Hippocampal formation (tissue), 2 donors: ENCODE measurements around the gene GSTT2.
A peak's percentile ranks its signal among the peaks of the same experiment; 100 is the strongest.
"Not testable (repeated sequence)": the region's sequence is repeated elsewhere in the genome, so short reads cannot be mapped to it uniquely, and the experiment has no call there.

Experiments used
- DNase-seq, 2 donors: peaks; one replicate each; lab custom pipeline; 2025; lab: John Stamatoyannopoulos, UW

Gene GSTT2

DNA sequence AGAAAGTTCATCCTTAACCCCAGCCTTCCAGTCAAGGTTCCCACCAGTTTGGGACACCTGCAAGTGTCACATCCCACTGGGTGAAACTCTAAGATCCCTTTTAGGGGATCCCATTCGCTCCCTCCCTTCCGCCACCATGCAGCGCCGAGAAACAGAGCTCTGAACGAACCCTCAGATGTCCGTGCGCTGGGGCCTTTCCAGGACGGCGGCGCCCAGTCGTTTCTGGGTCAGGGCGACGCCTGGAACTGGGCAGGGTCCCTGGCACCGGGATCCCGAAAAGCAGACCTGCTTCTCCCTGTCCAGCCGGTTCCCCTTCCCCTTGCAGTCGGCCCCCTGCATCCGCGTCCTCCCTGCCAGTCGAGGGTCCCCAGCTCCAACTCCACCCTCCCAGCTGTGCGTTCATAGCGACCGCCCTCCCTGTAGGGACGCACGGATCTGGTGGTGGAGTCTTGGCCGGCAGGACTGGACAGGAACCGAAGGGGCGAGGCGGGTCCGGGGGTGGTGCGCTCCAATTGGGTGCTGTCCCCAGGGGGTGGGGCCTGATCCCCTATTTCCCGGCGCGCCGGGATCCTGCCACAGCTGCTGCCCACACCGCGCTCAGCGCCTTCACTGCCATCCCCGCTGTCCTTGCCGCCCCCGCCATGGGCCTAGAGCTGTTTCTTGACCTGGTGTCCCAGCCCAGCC, at the start of gene GSTT2:
Gene GSTT2 (plus strand): TSS at position 578 of the 684 bp plus-strand sequence.
- not testable (repeated sequence) for DNase-seq

- DNase-seq: no peak
These were observed 41.5 kb upstream of the GSTT2 start for GRCh38 chr22:23938328-23939016.

- no peak for DNase-seq
These were observed 40.9 kb upstream of the GSTT2 start for GRCh38 chr22:23939017-23939357.

GRCh38 chr22:23940166-23940565, 39.8 kb upstream of the GSTT2 start:
- not testable (repeated sequence) for DNase-seq

GRCh38 chr22:23947391-23947790, 32.5 kb upstream of the GSTT2 start:
- DNase-seq: not testable (repeated sequence)

- not testable (repeated sequence) for DNase-seq
These were observed 30.2 kb upstream of the GSTT2 start for GRCh38 chr22:23949764-23950163.

- DNase-seq: not testable (repeated sequence)
These were observed 28.6 kb upstream of the GSTT2 start for GRCh38 chr22:23951383-23951782.

GRCh38 chr22:23952794-23953405, 27.0 kb upstream of the GSTT2 start:
- not testable (repeated sequence) for DNase-seq

DNA sequence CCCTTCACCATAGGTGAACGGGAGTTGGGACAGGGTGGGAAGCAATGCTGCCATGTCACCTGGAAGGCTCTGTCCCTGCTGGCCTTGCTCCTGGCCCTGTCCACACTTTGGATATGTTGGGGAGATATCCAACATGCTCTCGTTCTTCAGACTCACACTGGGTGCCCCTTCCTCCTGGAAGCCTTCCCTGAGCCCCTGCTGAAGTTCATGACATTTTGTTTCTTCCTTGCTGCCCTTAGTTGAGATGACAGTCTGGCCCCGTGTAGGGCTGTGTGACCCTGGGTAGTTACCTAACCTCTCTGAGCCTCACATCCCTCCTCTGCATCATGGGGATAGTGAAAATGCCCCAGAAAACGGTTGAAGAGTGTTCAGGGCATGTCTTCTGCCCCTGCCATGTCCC, 26.4 kb upstream of the GSTT2 start:
- not testable (repeated sequence) for DNase-seq

GRCh38 chr22:23954193-23954990, 25.5 kb upstream of the GSTT2 start:
- DNase-seq: not testable (repeated sequence)

GRCh38 chr22:23954991-23955305, 25.0 kb upstream of the GSTT2 start:
- not testable (repeated sequence) for DNase-seq

DNA sequence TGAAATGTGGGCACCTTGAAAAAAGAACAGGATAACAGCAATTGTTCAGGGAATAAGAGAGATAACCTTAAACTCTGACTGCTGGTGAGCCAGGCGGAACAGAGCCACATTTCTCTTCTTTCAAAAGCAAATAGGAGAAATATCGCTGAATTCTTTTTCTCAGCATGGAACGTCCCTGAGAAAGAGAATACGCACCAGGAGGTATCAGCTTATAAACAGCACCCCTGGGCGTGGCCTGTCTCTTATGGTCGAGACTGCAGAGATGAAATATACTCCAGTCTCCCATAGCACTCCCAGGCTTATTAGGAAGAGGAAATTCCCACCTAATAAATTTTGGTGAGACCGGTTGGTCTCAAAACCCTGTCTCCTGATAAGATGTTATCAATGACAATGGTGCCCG, 24.0 kb upstream of the GSTT2 start:
- not testable (repeated sequence) for DNase-seq

- DNase-seq: peak; percentile 56 to 73
These were observed 23.5 kb upstream of the GSTT2 start for GRCh38 chr22:23956301-23956900.

DNA sequence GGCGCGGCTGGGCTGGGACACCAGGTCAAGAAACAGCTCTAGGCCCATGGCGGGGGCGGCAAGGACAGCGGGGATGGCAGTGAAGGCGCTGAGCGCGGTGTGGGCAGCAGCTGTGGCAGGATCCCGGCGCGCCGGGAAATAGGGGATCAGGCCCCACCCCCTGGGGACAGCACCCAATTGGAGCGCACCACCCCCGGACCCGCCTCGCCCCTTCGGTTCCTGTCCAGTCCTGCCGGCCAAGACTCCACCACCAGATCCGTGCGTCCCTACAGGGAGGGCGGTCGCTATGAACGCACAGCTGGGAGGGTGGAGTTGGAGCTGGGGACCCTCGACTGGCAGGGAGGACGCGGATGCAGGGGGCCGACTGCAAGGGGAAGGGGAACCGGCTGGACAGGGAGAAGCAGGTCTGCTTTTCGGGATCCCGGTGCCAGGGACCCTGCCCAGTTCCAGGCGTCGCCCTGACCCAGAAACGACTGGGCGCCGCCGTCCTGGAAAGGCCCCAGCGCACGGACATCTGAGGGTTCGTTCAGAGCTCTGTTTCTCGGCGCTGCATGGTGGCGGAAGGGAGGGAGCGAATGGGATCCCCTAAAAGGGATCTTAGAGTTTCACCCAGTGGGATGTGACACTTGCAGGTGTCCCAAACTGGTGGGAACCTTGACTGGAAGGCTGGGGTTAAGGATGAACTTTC, 18.7 kb upstream of the GSTT2 start, which contains the start of gene GSTT2B:
Gene GSTT2B (minus strand): TSS at position 112 of the 688 bp plus-strand sequence. CDS start 64 bp downstream, at position 48.
- not testable (repeated sequence) for DNase-seq

DNA sequence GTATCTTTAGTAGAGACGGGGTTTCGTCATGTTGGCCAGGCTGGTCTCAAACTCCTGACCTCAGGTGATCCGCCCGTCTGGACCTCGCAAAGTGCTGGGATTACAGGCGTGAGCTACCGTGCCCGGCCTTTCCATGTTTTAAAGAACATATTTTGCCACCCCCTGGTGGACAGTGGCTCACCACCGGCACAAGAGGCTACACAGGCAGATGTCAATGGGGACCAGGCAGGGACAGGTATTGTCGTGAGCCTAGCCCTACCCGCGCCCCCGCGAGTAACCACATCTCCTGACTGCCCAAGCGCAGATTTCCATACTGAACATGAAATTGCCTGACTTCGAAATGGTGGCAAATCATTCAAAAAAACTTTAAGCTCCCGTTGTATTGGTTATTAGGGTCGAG, 13.8 kb upstream of the GSTT2 start:
- DNase-seq: not testable (repeated sequence)

GRCh38 chr22:23966568-23966967, 13.4 kb upstream of the GSTT2 start, which contains the start of gene DDTL:
Gene DDTL, plus strand, starts transcription at chr22:23966888. Its CDS starts 27 bp downstream, at chr22:23966915.
- not testable (repeated sequence) for DNase-seq

- no peak for DNase-seq
These were observed 10.9 kb upstream of the GSTT2 start for GRCh38 chr22:23969071-23969470.

DNA sequence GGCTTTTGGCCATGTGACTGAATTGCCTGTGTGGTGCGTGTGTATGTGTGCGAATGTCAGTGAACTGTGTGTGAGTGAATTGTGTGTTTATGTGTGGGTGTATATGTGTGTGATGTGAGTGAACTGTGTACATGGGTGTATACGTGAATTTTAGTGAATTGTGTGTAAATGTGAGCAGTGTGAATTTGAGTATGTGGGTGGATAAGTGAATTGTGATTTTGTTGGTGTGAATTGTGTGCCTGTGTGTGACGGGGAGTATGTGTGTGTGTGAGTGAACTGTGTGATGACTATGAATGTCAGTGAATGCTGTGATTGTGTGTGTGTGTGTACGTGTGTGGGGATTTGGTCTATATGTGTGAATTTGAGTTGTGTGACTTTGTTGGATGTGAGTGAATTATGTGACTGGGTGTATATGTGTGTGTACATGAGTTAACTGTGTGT, 9.7 kb upstream of the GSTT2 start:
- no peak for DNase-seq

GRCh38 chr22:23970816-23971486, 9.0 kb upstream of the GSTT2 start:
- no peak for DNase-seq

DNA sequence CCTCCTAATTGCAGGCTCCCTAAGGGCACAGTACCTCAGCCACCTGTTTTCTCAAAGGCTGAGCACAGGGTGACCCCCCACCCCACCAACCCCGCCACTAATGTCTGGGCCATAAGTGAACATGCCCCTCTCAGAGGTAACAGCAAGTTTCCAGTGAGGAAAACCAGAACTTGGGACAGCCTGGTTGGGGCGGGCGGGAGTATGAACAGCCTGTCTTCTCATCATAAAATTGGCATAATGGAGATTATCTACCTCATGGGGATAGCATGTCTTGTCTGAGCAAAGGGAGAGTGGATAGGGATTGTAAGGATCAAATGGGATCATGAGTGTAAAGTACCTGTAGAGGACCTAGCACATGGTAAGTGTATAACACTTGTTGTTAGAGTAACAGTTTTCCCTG, 8.0 kb upstream of the GSTT2 start:
- not testable (repeated sequence) for DNase-seq
